ENCODE measurements around the gene SDK2.
A peak's percentile ranks its signal among the peaks of the same experiment; 100 is the strongest.

The SDK2 gene

DNA sequence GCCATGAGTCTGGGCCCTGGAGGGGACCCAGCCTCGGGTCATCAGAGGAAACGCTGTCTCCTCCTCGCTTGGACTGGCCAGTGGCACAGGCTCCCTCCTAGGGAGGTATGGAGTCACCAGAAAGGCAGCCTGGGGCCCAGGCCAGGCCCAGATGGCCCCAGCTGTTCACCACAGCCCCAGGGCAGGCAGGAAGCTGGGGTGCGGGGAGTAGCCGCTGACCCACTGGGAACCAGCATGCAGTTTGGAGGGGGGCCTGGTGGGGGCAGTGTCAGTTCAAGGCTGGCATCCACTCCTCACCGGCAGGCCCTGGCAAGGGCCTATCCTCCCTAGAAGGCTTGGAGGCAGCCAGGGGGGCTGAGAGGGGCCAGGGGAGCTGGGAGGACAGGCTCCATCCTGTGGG lies 48.8 kb downstream of the SDK2 start:
- peaks cover 74% of the 10 kb centered on the region for H3K4me1 ChIP-seq (ENCODE audit: control insufficient read depth, low read length)
- TF ChIP-seq EZH2phosphoT487 (IDR thresholded peaks at IDR 0.05; ENCODE audit: borderline replicate concordance, low read length) (no peak), CTCF (IDR thresholded peaks at IDR 0.05; ENCODE audit: low read depth, low read length, poor library complexity, severe bottlenecking) (peak; percentile 72)
- no peak overlapping the region for H3K4me3 ChIP-seq (ENCODE audit: low read length)
- no peak overlapping the region for H3K4me2 ChIP-seq (ENCODE audit: low read length)
- peaks cover 11% of the 10 kb centered on the region for H3K36me3 ChIP-seq (ENCODE audit: control insufficient read depth, low read length)
- no peaks in the 10 kb centered on the region for H3K9me2 ChIP-seq (replicated peaks; ENCODE audit: control insufficient read depth, low read length)
- H4K20me1 ChIP-seq (ENCODE audit: control insufficient read depth, insufficient read depth, low read depth, low read length), result no peaks in the 10 kb centered on the region
- H3F3A ChIP-seq (ENCODE audit: control insufficient read depth, insufficient read depth), result peaks cover 12% of the 10 kb centered on the region
- H3K27me3 ChIP-seq (ENCODE audit: control insufficient read depth, low read length), result no peaks in the 10 kb centered on the region
- H3K79me2 ChIP-seq (ENCODE audit: control insufficient read depth, low read length), result no peaks in the 10 kb centered on the region
- H3K9me3 ChIP-seq (ENCODE audit: control insufficient read depth, insufficient read depth, low read length), result no peaks in the 10 kb centered on the region
- no peak overlapping the region for H3K27ac ChIP-seq (ENCODE audit: low read depth, low read length)

- no peak overlapping the region for H3K27ac ChIP-seq (ENCODE audit: low read depth, low read length)
- H3K9me3 ChIP-seq (ENCODE audit: control insufficient read depth, insufficient read depth, low read length), result no peaks in the 10 kb centered on the region
- no peaks in the 10 kb centered on the region for H3K27me3 ChIP-seq (ENCODE audit: control insufficient read depth, low read length)
- H4K20me1 ChIP-seq (ENCODE audit: control insufficient read depth, insufficient read depth, low read depth, low read length), result no peaks in the 10 kb centered on the region
- H3K36me3 ChIP-seq (ENCODE audit: control insufficient read depth, low read length), result peaks cover 11% of the 10 kb centered on the region
- no peak for TF ChIP-seq CTCF (IDR thresholded peaks at IDR 0.05; ENCODE audit: low read depth, low read length, poor library complexity, severe bottlenecking)
- no peak for TF ChIP-seq EZH2phosphoT487 (IDR thresholded peaks at IDR 0.05; ENCODE audit: borderline replicate concordance, low read length)
- H3K4me1 ChIP-seq (ENCODE audit: control insufficient read depth, low read length), result peaks cover 78% of the 10 kb centered on the region
- peaks cover 12% of the 10 kb centered on the region for H3F3A ChIP-seq (ENCODE audit: control insufficient read depth, insufficient read depth)
- H3K4me3 ChIP-seq (ENCODE audit: low read length), result no peak overlapping the region
- no peak overlapping the region for H3K4me2 ChIP-seq (ENCODE audit: low read length)
- H3K79me2 ChIP-seq (ENCODE audit: control insufficient read depth, low read length), result no peaks in the 10 kb centered on the region
- H3K9me2 ChIP-seq (replicated peaks; ENCODE audit: control insufficient read depth, low read length), result no peaks in the 10 kb centered on the region
Measured at GRCh38 chr17:73595068-73595467, 49.2 kb downstream of the SDK2 start.

DNA sequence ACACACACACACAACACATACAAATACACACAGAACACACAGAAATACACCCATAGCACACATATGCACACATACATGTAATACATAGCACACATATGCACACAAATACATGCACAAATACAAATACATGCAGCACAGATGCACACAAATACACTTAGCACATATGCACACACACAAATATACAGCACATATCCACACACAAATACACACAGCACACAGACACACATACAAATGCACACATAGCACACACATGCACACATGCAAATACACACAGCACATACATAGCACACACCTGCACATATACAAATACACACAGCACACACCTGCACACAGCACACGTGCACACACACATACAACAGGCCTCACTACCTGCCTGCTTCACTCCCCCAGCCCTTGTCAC lies 49.6 kb downstream of the SDK2 start:
- Histone ChIP-seq H4K20me1 (ENCODE audit: control insufficient read depth, insufficient read depth, low read depth, low read length) (no peaks in the 10 kb centered on the region), H3K79me2 (ENCODE audit: control insufficient read depth, low read length) (no peaks in the 10 kb centered on the region), H3K4me1 (ENCODE audit: control insufficient read depth, low read length) (peaks cover 83% of the 10 kb centered on the region), H3K4me3 (ENCODE audit: low read length) (no peak overlapping the region), H3K4me2 (ENCODE audit: low read length) (no peak overlapping the region), H3K27me3 (ENCODE audit: control insufficient read depth, low read length) (no peaks in the 10 kb centered on the region), H3K27ac (ENCODE audit: low read depth, low read length) (no peak overlapping the region), H3K36me3 (ENCODE audit: control insufficient read depth, low read length) (peaks cover 11% of the 10 kb centered on the region), H3F3A (ENCODE audit: control insufficient read depth, insufficient read depth) (peaks cover 13% of the 10 kb centered on the region), H3K9me2 (replicated peaks; ENCODE audit: control insufficient read depth, low read length) (no peaks in the 10 kb centered on the region), H3K9me3 (ENCODE audit: control insufficient read depth, insufficient read depth, low read length) (no peaks in the 10 kb centered on the region)
- no peak for TF ChIP-seq EZH2phosphoT487 (IDR thresholded peaks at IDR 0.05; ENCODE audit: borderline replicate concordance, low read length)
- TF ChIP-seq CTCF (IDR thresholded peaks at IDR 0.05; ENCODE audit: low read depth, low read length, poor library complexity, severe bottlenecking), result no peak

GRCh38 chr17:73594025-73594424 lies 50.2 kb downstream of the SDK2 start:
- H3K4me1 ChIP-seq (ENCODE audit: control insufficient read depth, low read length), result peaks cover 89% of the 10 kb centered on the region
- H3K4me2 ChIP-seq (ENCODE audit: low read length), result no peak overlapping the region

More at GRCh38 chr17:73594025-73594424, 50.2 kb downstream of the SDK2 start:
- no peaks in the 10 kb centered on the region for H3K9me2 ChIP-seq (replicated peaks; ENCODE audit: control insufficient read depth, low read length)
- H3K36me3 ChIP-seq (ENCODE audit: control insufficient read depth, low read length), result peaks cover 11% of the 10 kb centered on the region
- no peak overlapping the region for H3K4me3 ChIP-seq (ENCODE audit: low read length)
- no peaks in the 10 kb centered on the region for H4K20me1 ChIP-seq (ENCODE audit: control insufficient read depth, insufficient read depth, low read depth, low read length)
- no peak overlapping the region; the same call in 1 of the 2 replicates for H3K27ac ChIP-seq (ENCODE audit: low read depth, low read length)
- peaks cover 18% of the 10 kb centered on the region for H3F3A ChIP-seq (ENCODE audit: control insufficient read depth, insufficient read depth)
- TF ChIP-seq CTCF (IDR thresholded peaks at IDR 0.05; ENCODE audit: low read depth, low read length, poor library complexity, severe bottlenecking), result no peak
- TF ChIP-seq EZH2phosphoT487 (IDR thresholded peaks at IDR 0.05; ENCODE audit: borderline replicate concordance, low read length), result no peak
- H3K79me2 ChIP-seq (ENCODE audit: control insufficient read depth, low read length), result no peaks in the 10 kb centered on the region
- H3K9me3 ChIP-seq (ENCODE audit: control insufficient read depth, insufficient read depth, low read length), result no peaks in the 10 kb centered on the region
- no peaks in the 10 kb centered on the region for H3K27me3 ChIP-seq (ENCODE audit: control insufficient read depth, low read length)

Data from DOHH2 (cell line).